ENCODE results near the gene GUCY1A1. TPM values are rescaled to one million over a fixed set of nuclear protein-coding genes. Genes with fewer than 3 reads are reported as not detected.

Gene GUCY1A1
- total RNA-seq, 2 experiments from 2014 or later = not detected

GRCh38 chr4:155668707-155669220, 2.1 kb downstream of the GUCY1A1 start:
- no peaks in the 10 kb centered on the region for H3K36me3 ChIP-seq (ENCODE audit: insufficient read depth, low read length)
- no peaks in the 10 kb centered on the region for H3K79me2 ChIP-seq (ENCODE audit: insufficient read depth, low read depth, low read length)
- TF ChIP-seq EZH2phosphoT487 (IDR thresholded peaks at IDR 0.05; ENCODE audit: borderline replicate concordance, low read depth, low read length) (no peak), CTCF (conservative IDR thresholded peaks at IDR 0.05; ENCODE audit: low read length) (no peak)
- intact Hi-C loops (cut with micrococcal nuclease; ENCODE audit: unreplicated experiment) = no loop called here
- ChIA-PET CTCF (ENCODE audit: unreplicated experiment) (no interaction called here), POLR2A (no interaction called here)
- no peak overlapping the region for H3K4me3 ChIP-seq (ENCODE audit: low read depth, low read length, poor library complexity, severe bottlenecking)
- no TSS peak for BruUV-seq (replicated peaks)
- H2AFZ ChIP-seq (ENCODE audit: low read length) = no peak overlapping the region
- H3K9me3 ChIP-seq (ENCODE audit: low read length) = no peaks in the 10 kb centered on the region
- H4K20me1 ChIP-seq (ENCODE audit: insufficient read depth, low read length) = no peaks in the 10 kb centered on the region
- no peak for DNase-seq (ENCODE audit: low spot score)
- H3K27ac ChIP-seq (ENCODE audit: low read depth, low read length, poor library complexity, severe bottlenecking) = no peak overlapping the region
- H3K4me1 ChIP-seq (ENCODE audit: insufficient read depth, low read length, poor library complexity, severe bottlenecking) = no peaks in the 10 kb centered on the region
- H3K4me2 ChIP-seq (ENCODE audit: low read length) = no peak overlapping the region
- no peaks in the 10 kb centered on the region for H3K9me2 ChIP-seq (ENCODE audit: insufficient read depth, low read length)

- Histone ChIP-seq H3K36me3 (ENCODE audit: insufficient read depth, low read length) (no peaks in the 10 kb centered on the region), H3K27ac (ENCODE audit: low read depth, low read length, poor library complexity, severe bottlenecking) (no peak overlapping the region), H3K4me1 (ENCODE audit: insufficient read depth, low read length, poor library complexity, severe bottlenecking) (no peaks in the 10 kb centered on the region), H3K79me2 (ENCODE audit: insufficient read depth, low read depth, low read length) (no peaks in the 10 kb centered on the region), H3K9me2 (ENCODE audit: insufficient read depth, low read length) (no peaks in the 10 kb centered on the region), H4K20me1 (ENCODE audit: insufficient read depth, low read length) (no peaks in the 10 kb centered on the region), H3K4me3 (ENCODE audit: low read depth, low read length, poor library complexity, severe bottlenecking) (no peak overlapping the region), H3K9me3 (ENCODE audit: low read length) (no peaks in the 10 kb centered on the region), H2AFZ (ENCODE audit: low read length) (no peak overlapping the region), H3K4me2 (ENCODE audit: low read length) (no peak overlapping the region)
- no peak for DNase-seq (ENCODE audit: low spot score)
- ChIA-PET POLR2A (no interaction called here), CTCF (ENCODE audit: unreplicated experiment) (no interaction called here)
- TF ChIP-seq EZH2phosphoT487 (IDR thresholded peaks at IDR 0.05; ENCODE audit: borderline replicate concordance, low read depth, low read length) = no peak
- TF ChIP-seq CTCF (conservative IDR thresholded peaks at IDR 0.05; ENCODE audit: low read length) = no peak
- intact Hi-C loops (cut with micrococcal nuclease; ENCODE audit: unreplicated experiment) = no loop called here
- no TSS peak for BruUV-seq (replicated peaks)
Observed at GRCh38 chr4:155672342-155672741, 5.7 kb downstream of the GUCY1A1 start.

GRCh38 chr4:155673453-155673979, 6.9 kb downstream of the GUCY1A1 start:
- intact Hi-C loops (cut with micrococcal nuclease; ENCODE audit: unreplicated experiment) = no loop called here

More at GRCh38 chr4:155673453-155673979, 6.9 kb downstream of the GUCY1A1 start:
- no peak overlapping the region for H3K4me3 ChIP-seq (ENCODE audit: low read depth, low read length, poor library complexity, severe bottlenecking)
- no peak overlapping the region for H3K4me2 ChIP-seq (ENCODE audit: low read length)
- DNase-seq (ENCODE audit: low spot score) = no peak
- BruUV-seq (replicated peaks) = no TSS peak
- H3K27ac ChIP-seq (ENCODE audit: low read depth, low read length, poor library complexity, severe bottlenecking) = no peak overlapping the region
- H3K4me1 ChIP-seq (ENCODE audit: insufficient read depth, low read length, poor library complexity, severe bottlenecking) = no peaks in the 10 kb centered on the region
- H3K9me2 ChIP-seq (ENCODE audit: insufficient read depth, low read length) = no peaks in the 10 kb centered on the region
- no peaks in the 10 kb centered on the region for H3K79me2 ChIP-seq (ENCODE audit: insufficient read depth, low read depth, low read length)
- ChIA-PET CTCF (ENCODE audit: unreplicated experiment) (no interaction called here), POLR2A (no interaction called here)
- H2AFZ ChIP-seq (ENCODE audit: low read length) = no peak overlapping the region
- H3K9me3 ChIP-seq (ENCODE audit: low read length) = no peaks in the 10 kb centered on the region
- no peaks in the 10 kb centered on the region for H3K36me3 ChIP-seq (ENCODE audit: insufficient read depth, low read length)
- no peaks in the 10 kb centered on the region for H4K20me1 ChIP-seq (ENCODE audit: insufficient read depth, low read length)
- TF ChIP-seq EZH2phosphoT487 (IDR thresholded peaks at IDR 0.05; ENCODE audit: borderline replicate concordance, low read depth, low read length) = no peak
